Fibroblast of mammary gland (primary cell): Measurements from ENCODE around the gene KLHL1.

Experiments used
- DNase-seq: peaks from one replicate; pipeline ENCODE4 v3.0.0-alpha.2; 2010; ENCODE audit warnings: low read depth
- H3K4me3 ChIP-seq: 2 replicates; pipeline ENCODE4 v1.5.1; 2011; ENCODE audit warnings: low read depth, mild to moderate bottlenecking, low read length, moderate library complexity; ENCODE audit not compliant: control insufficient read depth
- CTCF ChIP-seq: conservative IDR thresholded peaks from 2 replicates; pipeline ENCODE4 v1.5.1; 2011; ENCODE audit warnings: low read depth, low read length, inconsistent platforms; ENCODE audit not compliant: control insufficient read depth, insufficient read depth

Gene KLHL1

GRCh38 chr13:69809152-69809551 lies 299.1 kb downstream of the KLHL1 start:
- H3K4me3 ChIP-seq: no peak overlapping the region
- DNase-seq: no peak
- TF ChIP-seq CTCF: no peak

GRCh38 chr13:69796256-69796655 lies 312.0 kb downstream of the KLHL1 start:
- DNase-seq: no peak
- H3K4me3 ChIP-seq: no peak overlapping the region
- no peak for TF ChIP-seq CTCF

GRCh38 chr13:69793783-69794453 lies 314.3 kb downstream of the KLHL1 start:
- no peak overlapping the region for H3K4me3 ChIP-seq
- DNase-seq: no peak
- TF ChIP-seq CTCF: no peak

- no peak for DNase-seq
- TF ChIP-seq CTCF: no peak
- no peak overlapping the region for H3K4me3 ChIP-seq
These were observed 331.3 kb downstream of the KLHL1 start for GRCh38 chr13:69776937-69777336.

GRCh38 chr13:69769608-69770007 lies 338.6 kb downstream of the KLHL1 start:
- H3K4me3 ChIP-seq: no peak overlapping the region
- no peak for DNase-seq
- no peak for TF ChIP-seq CTCF

GRCh38 chr13:69761581-69761980 lies 346.7 kb downstream of the KLHL1 start:
- no peak overlapping the region for H3K4me3 ChIP-seq
- no peak for DNase-seq
- no peak for TF ChIP-seq CTCF

- DNase-seq: no peak
- no peak overlapping the region for H3K4me3 ChIP-seq
- TF ChIP-seq CTCF: no peak
These were observed 353.2 kb downstream of the KLHL1 start for GRCh38 chr13:69755101-69755500.
